ENCODE measurements around the gene AGBL4. TPM values are rescaled to one million over a fixed set of nuclear protein-coding genes. Genes with fewer than 3 reads are reported as not detected.

The AGBL4 gene
- total and polyA plus RNA-seq, 5 experiments from 2014 or later = 0.16 to 0.25 TPM; not detected in 3

DNA sequence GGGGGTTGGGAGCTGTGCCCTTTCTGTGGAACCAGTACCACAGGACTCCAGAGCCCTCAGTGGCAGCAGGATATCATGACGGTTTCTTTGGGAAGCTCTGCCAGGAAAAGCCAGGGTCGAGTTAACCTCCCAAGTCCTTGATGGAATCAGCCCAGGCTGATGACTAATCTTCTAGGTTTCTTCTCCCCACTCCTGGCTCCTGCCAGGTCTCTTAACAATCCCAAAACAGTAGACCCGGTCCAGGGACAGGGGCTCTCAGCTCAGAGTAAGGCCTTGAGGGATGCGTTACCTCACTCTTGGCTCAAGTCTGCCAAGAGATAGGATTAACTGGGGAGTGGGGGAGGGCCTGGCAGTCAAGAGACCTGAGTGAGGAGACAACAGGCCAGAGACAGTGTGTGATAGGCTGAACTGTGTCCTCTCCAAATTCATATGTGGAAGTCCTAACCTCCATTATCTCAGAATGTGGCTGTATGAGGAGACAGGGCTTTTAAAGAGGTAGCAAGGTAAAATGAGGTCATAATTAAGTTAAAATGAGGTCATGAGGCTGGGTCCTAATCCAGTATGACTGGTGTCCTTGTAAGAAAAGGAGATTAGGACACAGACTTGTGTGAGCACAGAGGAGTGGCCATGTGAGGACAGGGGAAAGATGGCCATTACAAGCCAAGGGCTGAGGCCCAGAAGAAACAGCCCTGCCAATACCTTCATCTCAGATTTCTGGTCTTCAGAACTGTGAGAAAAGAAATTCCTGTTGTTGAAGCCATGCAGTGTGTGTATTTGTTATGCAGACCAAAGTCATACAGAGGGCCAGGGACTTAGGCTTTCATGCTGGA lies 1342.1 kb downstream of the AGBL4 start:
- Mint-ChIP-seq H3K9me3 (no peaks in the 10 kb centered on the region), H3K4me1 (peaks cover 0 to 2% (median 2%) of the 10 kb centered on the region in 4 donors), H3K4me3 (no peak overlapping the region), H3K27me3 (peaks cover 0 to 14% (median 4%) of the 10 kb centered on the region in 5 donors), H3K27ac (peak overlapping the region in 1 of 10 donors; percentile 22), H3K36me3 (no peaks in the 10 kb centered on the region)
- POLR2A ChIA-PET = no interaction called here
- ATAC-seq = no peak
- no peak for DNase-seq

DNA sequence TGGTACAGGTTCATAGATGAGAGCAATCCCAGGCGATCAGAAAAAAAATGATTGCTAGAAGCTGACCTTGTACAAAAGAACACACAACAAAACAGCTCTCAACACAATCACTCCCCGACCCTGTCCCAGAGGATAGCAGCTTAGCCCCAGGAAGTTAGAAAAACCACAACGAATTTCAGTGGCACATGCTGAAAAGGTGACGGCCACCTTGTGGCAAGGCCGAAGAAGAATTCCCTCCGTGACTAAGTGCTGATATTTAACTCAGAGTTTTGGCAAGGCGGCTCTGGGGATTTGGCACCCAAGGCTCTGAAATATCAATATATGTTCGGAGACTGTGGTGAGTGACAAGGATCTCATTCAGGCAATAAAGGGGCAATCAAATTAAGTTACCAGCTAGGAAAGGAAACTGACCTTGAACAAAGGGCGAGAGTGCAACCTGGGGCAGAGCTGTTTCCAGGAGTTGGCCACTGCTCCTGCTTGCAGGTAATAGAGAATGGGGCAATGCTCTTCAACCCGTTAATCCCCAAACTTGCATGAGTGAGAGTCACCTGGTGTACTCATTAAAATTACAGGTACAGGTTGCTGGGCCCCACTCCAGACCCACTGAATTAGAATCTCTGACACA lies 1343.2 kb downstream of the AGBL4 start:
- DNase-seq (no peak), ATAC-seq (no peak)
- Mint-ChIP-seq H3K4me1 (peaks cover 0 to 2% (median 2%) of the 10 kb centered on the region in 4 donors), H3K4me3 (no peak overlapping the region), H3K36me3 (no peaks in the 10 kb centered on the region), H3K27ac (no peak overlapping the region), H3K9me3 (no peaks in the 10 kb centered on the region), H3K27me3 (peaks cover 0 to 14% (median 2%) of the 10 kb centered on the region in 5 donors)
- POLR2A ChIA-PET = no interaction called here

DNA sequence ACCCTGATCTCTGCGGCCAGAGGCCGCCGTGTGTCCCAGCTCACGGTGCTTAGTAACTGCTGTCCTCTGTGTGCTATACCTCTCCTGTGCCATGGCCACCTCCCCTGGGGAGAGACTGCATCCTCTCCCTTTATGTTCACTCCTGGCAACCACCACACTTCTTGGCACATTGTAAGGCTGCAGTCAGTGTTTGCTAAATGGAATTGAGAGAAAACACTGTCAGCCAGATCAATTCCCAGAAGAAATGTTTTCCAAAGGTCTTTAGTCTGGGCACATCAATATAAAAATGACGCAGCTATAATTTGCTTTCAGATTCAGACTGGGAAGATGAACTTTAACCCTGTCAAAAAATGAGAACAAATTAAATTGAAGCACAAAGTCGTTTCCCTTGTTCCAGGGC lies 1343.9 kb downstream of the AGBL4 start:
- ATAC-seq = no peak
- POLR2A ChIA-PET = no interaction called here
- no peak overlapping the region for H3K4me3 Mint-ChIP-seq
- H3K9me3 Mint-ChIP-seq = no peaks in the 10 kb centered on the region
- no peak overlapping the region for H3K27ac Mint-ChIP-seq
- H3K36me3 Mint-ChIP-seq = no peaks in the 10 kb centered on the region
- peaks cover under 1 to 21% (median 8%) of the 10 kb centered on the region in 5 donors for H3K27me3 Mint-ChIP-seq
- H3K4me1 Mint-ChIP-seq = peaks cover 0 to 2% (median 2%) of the 10 kb centered on the region in 4 donors
- no peak for DNase-seq

DNA sequence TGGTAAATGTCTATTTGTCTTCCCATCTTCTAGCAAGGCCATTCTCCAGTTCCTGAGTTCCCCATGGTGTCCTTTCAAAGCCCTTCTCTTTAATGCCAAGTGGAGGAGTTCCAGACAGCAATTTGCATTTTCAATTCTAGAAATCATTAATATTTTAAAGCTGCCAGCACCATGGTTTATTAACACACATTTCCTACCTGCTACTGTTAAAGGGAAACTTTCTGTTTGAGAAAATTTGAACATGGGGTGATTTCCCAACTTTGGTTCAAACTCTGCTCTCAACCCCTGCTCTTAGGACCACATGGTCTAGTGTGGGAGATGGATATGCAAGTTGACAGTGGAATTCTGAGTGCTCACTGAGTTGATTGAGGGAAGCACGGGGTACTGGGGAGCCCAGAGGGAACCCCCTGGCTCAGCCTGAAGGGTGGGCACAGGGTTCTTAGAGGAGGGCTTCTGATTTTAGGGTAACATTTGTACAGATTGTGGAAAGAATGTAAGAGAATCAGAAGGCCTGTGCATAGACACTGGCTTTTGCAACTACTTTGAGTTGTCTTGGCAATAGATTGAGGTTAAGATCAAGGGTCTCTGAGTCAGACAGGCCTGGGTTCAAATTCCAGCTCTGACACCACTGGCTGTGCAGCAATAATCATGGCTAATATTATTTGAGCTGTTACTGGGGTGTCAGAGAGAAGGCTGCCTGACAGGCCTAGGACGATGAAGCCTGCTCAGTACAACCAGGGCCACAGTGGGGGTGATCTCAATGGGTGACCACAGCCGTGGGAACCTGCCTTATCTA lies 1344.8 kb downstream of the AGBL4 start:
- Mint-ChIP-seq H3K27ac (no peak overlapping the region), H3K36me3 (no peaks in the 10 kb centered on the region), H3K27me3 (peaks cover 2 to 30% (median 17%) of the 10 kb centered on the region in 5 donors), H3K4me3 (no peak overlapping the region), H3K9me3 (no peaks in the 10 kb centered on the region), H3K4me1 (peaks cover 0 to 2% (median 2%) of the 10 kb centered on the region in 4 donors)
- POLR2A ChIA-PET = no interaction called here
- ATAC-seq (no peak), DNase-seq (no peak)

DNA sequence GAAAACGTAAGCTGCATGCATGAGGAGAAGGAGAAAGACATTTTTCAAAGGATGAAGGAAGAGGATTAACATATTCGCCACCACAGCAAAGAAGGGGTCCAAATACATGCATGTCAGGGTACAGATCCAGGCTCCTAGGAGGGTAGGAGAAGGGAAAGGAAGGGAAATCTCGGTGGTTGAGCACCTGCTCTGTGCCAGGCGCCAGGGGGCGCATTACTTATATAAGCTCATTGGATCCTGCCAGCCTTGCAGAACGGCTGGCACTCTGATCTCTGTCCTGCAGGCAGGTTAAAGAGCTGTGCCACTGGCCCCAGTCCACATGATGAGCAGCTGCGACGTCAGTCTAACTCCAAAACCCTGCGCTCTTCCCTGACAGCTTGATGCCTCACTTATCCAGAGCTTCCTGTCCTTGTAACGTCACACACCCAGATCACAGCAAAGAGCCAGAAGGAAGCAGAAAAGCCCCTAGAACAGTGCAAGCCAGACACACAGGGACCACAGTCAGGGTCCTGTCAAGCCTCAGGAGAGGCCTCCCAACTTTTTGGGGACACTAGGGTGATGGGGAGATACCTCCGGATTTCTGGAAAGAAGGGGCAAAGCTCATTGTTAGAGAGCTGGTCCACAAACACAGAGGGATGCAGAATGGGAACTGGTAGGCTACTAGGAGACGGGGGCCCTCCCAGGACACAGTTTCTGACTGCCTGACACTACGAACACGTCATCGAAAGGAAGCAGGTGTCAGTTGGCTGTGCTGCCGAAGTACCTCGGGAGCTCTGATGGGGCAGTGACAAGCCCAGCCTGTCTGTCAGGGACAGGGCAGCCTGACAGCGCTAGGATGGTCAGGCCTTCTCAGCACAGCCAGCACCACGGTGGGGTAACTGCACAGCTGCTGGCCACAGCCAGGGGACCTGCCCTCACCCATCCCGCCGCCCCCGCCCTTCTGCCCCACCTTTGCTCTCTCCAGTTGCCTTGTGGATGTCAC lies 1346.2 kb downstream of the AGBL4 start:
- ATAC-seq = peak in 1 of 2 donors; percentile 42
- POLR2A ChIA-PET = no interaction called here
- no peak overlapping the region for H3K27ac Mint-ChIP-seq

DNA sequence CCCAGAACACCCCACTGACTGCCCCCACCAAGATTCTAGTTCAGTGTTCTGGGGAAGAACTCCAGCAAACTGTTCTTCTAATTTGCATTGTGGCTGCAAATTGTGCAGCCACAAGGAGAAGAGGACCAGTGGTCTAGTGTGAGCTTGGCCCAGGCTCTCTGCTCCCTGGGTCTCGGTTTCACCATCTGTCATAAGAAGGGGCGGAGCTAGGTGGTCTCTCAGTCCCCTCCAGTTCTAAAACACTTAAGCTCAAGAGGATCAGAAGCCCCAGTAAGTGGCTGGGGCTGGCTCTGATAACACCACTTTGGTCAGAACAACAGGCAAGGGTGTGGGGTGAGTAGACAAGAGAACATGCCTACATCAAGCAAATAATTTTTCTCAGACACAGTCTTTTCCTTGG lies 1346.9 kb downstream of the AGBL4 start:
- no peak for DNase-seq
- Mint-ChIP-seq H3K27ac (no peak overlapping the region), H3K36me3 (no peaks in the 10 kb centered on the region), H3K4me1 (peaks cover 0 to 2% (median 2%) of the 10 kb centered on the region in 4 donors), H3K4me3 (no peak overlapping the region), H3K9me3 (no peaks in the 10 kb centered on the region), H3K27me3 (peaks cover 2 to 35% (median 22%) of the 10 kb centered on the region in 5 donors)
- no peak for ATAC-seq
- POLR2A ChIA-PET = no interaction called here

More for the DNA sequence above, 1346.2 kb downstream of the AGBL4 start:
- DNase-seq = peak in 7 of 10 donors; percentile 9 to 35 (median 15)
- Mint-ChIP-seq H3K4me1 (peaks cover 0 to 2% (median 2%) of the 10 kb centered on the region in 4 donors), H3K9me3 (no peaks in the 10 kb centered on the region), H3K4me3 (no peak overlapping the region), H3K36me3 (no peaks in the 10 kb centered on the region), H3K27me3 (peaks cover 2 to 35% (median 19%) of the 10 kb centered on the region in 5 donors)

DNA sequence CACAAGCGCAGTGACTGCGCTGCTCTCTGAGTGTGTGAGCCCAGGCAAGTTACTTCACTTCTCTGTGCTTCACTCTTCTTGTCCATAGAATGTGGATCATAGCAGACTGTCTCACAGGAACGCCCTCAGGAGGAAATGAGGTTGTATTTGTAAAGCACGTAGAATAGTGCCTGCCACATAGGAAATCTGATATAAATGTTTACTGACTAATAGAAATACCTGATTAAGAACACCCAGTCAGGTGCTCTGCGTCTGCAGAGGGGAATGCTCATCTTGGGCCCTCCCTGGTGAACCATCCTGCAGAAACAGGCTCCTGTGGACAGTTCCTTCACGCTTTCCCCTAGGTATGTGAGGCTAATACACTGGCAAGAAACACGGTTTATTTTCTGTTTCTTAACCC lies 1347.4 kb downstream of the AGBL4 start:
- H3K27me3 Mint-ChIP-seq = peaks cover 2 to 35% (median 22%) of the 10 kb centered on the region in 5 donors
- no peaks in the 10 kb centered on the region for H3K36me3 Mint-ChIP-seq
- H3K4me1 Mint-ChIP-seq = peaks cover 0 to 2% (median 2%) of the 10 kb centered on the region in 4 donors
- no peaks in the 10 kb centered on the region for H3K9me3 Mint-ChIP-seq
- H3K4me3 Mint-ChIP-seq = no peak overlapping the region
- ATAC-seq = no peak
- H3K27ac Mint-ChIP-seq = no peak overlapping the region
- DNase-seq = no peak
- POLR2A ChIA-PET = no interaction called here

DNA sequence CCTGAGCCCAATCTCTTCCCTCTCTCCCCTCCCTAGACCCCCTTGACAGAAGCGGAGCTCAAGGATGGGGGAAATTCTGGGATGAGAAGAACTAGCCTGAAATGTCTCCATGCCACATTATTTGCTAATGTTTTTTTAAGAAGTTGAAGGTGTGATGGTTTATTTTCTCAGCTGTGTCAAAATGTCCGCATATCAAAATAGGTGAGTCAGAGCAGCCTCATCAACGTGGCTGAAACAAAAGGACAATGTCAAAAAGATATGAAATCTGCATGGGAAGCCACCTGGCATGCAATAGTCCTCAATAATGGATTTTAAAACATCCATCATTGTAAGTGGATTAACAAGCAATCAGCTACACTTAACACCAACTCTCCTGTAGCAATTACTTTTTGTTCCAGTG lies 1348.5 kb downstream of the AGBL4 start:
- H3K36me3 Mint-ChIP-seq = no peaks in the 10 kb centered on the region
- peaks cover 2 to 38% (median 22%) of the 10 kb centered on the region in 5 donors for H3K27me3 Mint-ChIP-seq
- no peak overlapping the region for H3K4me3 Mint-ChIP-seq
- no peak overlapping the region for H3K27ac Mint-ChIP-seq
- no peak for DNase-seq
- peaks cover 0 to 2% (median 2%) of the 10 kb centered on the region in 4 donors for H3K4me1 Mint-ChIP-seq
- ATAC-seq = no peak
- no peaks in the 10 kb centered on the region for H3K9me3 Mint-ChIP-seq
- POLR2A ChIA-PET = no interaction called here

DNA sequence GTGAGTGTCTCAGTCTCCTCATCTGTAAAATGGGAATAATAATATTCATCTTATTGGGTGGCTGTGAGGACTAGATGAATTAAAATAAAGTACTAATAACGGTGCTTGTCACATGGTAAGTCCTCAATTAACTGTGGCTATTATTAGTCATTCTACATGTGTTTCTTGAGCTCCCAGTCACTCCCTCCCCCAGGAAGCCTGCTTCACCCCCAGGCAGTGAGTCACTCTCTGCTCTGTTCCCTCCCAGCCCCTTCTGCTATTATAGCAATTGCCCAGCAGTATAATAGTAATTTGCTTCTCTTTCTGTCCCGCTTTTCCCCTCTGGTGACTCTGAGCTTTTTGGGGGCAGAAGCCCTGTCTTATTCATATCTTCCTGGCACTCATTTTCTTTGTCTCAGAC lies 1349.1 kb downstream of the AGBL4 start:
- H3K27ac Mint-ChIP-seq = no peak overlapping the region
- POLR2A ChIA-PET = no interaction called here
- peaks cover 0 to 2% (median 2%) of the 10 kb centered on the region in 4 donors for H3K4me1 Mint-ChIP-seq
- no peaks in the 10 kb centered on the region for H3K9me3 Mint-ChIP-seq
- H3K4me3 Mint-ChIP-seq = no peak overlapping the region
- no peaks in the 10 kb centered on the region for H3K36me3 Mint-ChIP-seq
- no peak for ATAC-seq
- peaks cover 2 to 44% (median 24%) of the 10 kb centered on the region in 5 donors for H3K27me3 Mint-ChIP-seq
- DNase-seq = no peak

DNA sequence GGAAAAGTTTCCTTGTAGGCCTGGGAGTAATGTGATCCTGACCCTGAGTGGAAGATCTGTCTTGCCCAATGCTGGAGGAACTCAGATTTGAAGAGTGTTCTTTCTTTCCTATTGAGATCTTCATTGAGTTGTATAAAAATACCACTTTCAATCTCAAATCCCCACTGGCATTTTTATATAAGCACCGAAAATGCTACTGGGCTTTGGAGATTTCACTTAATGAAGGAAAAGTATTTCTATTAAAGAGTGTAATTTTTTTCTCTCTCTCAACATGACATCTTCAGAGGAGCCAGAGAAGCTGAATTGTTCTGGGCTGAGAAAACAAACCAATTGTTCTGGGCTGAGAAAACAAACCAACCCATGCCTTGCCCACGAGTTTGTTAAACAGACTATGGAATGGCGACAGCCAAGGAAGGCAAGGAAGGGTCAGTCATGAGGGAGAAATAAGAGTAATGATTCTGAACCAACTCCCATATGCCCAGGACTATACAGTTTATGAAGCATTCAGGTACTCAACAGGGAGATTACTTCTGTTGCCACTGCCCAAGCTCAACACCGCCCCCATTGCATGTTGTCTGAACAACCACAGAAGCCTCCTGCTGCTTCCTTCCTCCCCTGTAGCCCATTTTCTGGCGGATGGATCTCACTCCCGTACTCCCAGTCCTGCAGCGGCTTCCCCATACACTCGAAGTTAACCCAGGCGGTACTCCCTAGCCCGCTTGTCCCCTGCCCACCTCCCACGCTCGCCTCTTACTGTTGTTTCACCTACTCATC lies 1350.2 kb downstream of the AGBL4 start:
- H3K9me3 Mint-ChIP-seq = no peaks in the 10 kb centered on the region
- no peaks in the 10 kb centered on the region for H3K36me3 Mint-ChIP-seq
- DNase-seq (no peak), ATAC-seq (no peak)
- peaks cover 5 to 51% (median 29%) of the 10 kb centered on the region in 5 donors for H3K27me3 Mint-ChIP-seq
- H3K4me1 Mint-ChIP-seq = peaks cover 0 to 2% (median 2%) of the 10 kb centered on the region in 4 donors
- no peak overlapping the region for H3K4me3 Mint-ChIP-seq
- POLR2A ChIA-PET = no interaction called here
- H3K27ac Mint-ChIP-seq = no peak overlapping the region

DNA sequence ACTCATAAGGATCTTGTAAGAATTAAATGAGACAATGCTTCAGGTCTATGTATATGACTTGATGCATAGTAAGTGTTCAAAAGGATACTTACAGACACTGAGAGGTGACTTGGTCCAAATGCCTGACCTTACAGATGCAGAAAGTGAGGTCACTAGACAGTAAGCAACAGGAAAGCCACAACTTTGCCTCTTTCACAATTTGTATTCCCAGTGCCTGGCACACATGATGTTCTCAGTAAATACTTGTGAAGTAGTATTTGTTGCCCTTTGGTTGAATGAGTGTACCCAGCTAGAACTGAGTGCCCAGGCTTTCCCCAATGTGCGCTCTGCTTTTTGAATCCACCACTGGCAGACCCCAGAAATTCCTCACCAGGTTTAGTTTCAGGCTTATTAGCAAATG lies 1352.2 kb downstream of the AGBL4 start:
- POLR2A ChIA-PET = no interaction called here
- no peaks in the 10 kb centered on the region for H3K9me3 Mint-ChIP-seq
- DNase-seq (no peak), ATAC-seq (no peak)
- no peak overlapping the region for H3K27ac Mint-ChIP-seq
- peaks cover 5 to 51% (median 27%) of the 10 kb centered on the region in 5 donors for H3K27me3 Mint-ChIP-seq
- no peaks in the 10 kb centered on the region for H3K36me3 Mint-ChIP-seq
- no peaks in the 10 kb centered on the region for H3K4me1 Mint-ChIP-seq
- no peak overlapping the region for H3K4me3 Mint-ChIP-seq
